Mesenchymal stem cell (in vitro differentiated cells and primary cell): Measurements from ENCODE around the gene TP53TG3B. TPM values are rescaled to one million over a fixed set of nuclear protein-coding genes. Genes with fewer than 3 reads are reported as not detected.
"Not testable (repeated sequence)": the region's sequence is repeated elsewhere in the genome, so short reads cannot be mapped to it uniquely, and the experiment has no call there.

Experiments used
- DNase-seq: peaks from one replicate; pipeline ENCODE4 v3.0.0-alpha.2; 2013
- H2AFZ ChIP-seq: one replicate; pipeline ENCODE4 v1.6.1; 2013; ENCODE audit warnings: low read depth, mild to moderate bottlenecking, control low read depth, inconsistent platforms, low read length, moderate library complexity
- H2AK5ac ChIP-seq: 2 replicates; pipeline ENCODE4 v1.6.1; 2013; ENCODE audit warnings: low read length, moderate library complexity, mild to moderate bottlenecking, inconsistent platforms; ENCODE audit not compliant: severe bottlenecking
- H2BK120ac ChIP-seq: one replicate; pipeline ENCODE4 v1.6.1; 2013; ENCODE audit warnings: low read depth, mild to moderate bottlenecking, inconsistent platforms, low read length, moderate library complexity
- H2BK12ac ChIP-seq, 2 experiments: one replicate each; pipeline ENCODE4 v1.6.1; 2013; ENCODE audit warnings: inconsistent platforms in 2 of 2, low read length in 2 of 2, mild to moderate bottlenecking in 2 of 2, moderate library complexity in 2 of 2, control low read depth in 1 of 2
- H2BK15ac ChIP-seq: one replicate; pipeline ENCODE4 v1.6.1; 2013; ENCODE audit warnings: mild to moderate bottlenecking, low read depth, inconsistent platforms; ENCODE audit not compliant: poor library complexity, severe bottlenecking
- H2BK5ac ChIP-seq: 2 replicates; pipeline ENCODE4 v1.6.1; 2013; ENCODE audit warnings: low read depth, mild to moderate bottlenecking, low read length, control low read depth, inconsistent platforms; ENCODE audit not compliant: poor library complexity, severe bottlenecking
- H3K14ac ChIP-seq, 2 experiments: one replicate each; pipeline ENCODE4 v1.6.1; 2013; ENCODE audit warnings: inconsistent platforms in 2 of 2, low read length in 2 of 2, control low read depth in 1 of 2, mild to moderate bottlenecking in 1 of 2, moderate library complexity in 1 of 2
- H3K18ac ChIP-seq, 2 experiments: one replicate each; pipeline ENCODE4 v1.6.1; 2013; ENCODE audit warnings: inconsistent platforms in 2 of 2, low read length in 2 of 2, control low read depth in 1 of 2, low read depth in 1 of 2, mild to moderate bottlenecking in 1 of 2
- H3K23ac ChIP-seq, 2 experiments: one replicate each; pipeline ENCODE4 v1.6.1; 2013; ENCODE audit warnings: inconsistent platforms in 2 of 2, low read length in 2 of 2, mild to moderate bottlenecking in 2 of 2, moderate library complexity in 2 of 2, control low read depth in 1 of 2
- H3K27ac ChIP-seq: 2 replicates; pipeline ENCODE4 v1.5.1; 2013; ENCODE audit warnings: mild to moderate bottlenecking, moderate library complexity, low read length, control low read depth, inconsistent platforms; ENCODE audit not compliant: poor library complexity, severe bottlenecking
- H3K27me3 ChIP-seq, 2 experiments: 2 replicates each; pipeline versions ENCODE4 v1.6.1 to v1.7.0; 2013; ENCODE audit warnings: low read length in 2 of 2, mild to moderate bottlenecking in 2 of 2, moderate library complexity in 2 of 2, control low read depth in 1 of 2, inconsistent platforms in 1 of 2; ENCODE audit not compliant: control insufficient read depth in 1 of 2, insufficient read depth in 1 of 2
- H3K36me3 ChIP-seq, 2 experiments: 2 replicates each; pipeline versions ENCODE4 v1.6.1 to v1.7.0; 2013; ENCODE audit warnings: low read length in 2 of 2, control low read depth in 1 of 2, inconsistent platforms in 1 of 2, low read depth in 1 of 2, mild to moderate bottlenecking in 1 of 2; ENCODE audit not compliant: insufficient read depth in 2 of 2, control insufficient read depth in 1 of 2
- H3K4ac ChIP-seq, 2 experiments: one replicate each; pipeline ENCODE4 v1.6.1; 2013; ENCODE audit warnings: inconsistent platforms in 2 of 2, low read length in 2 of 2, mild to moderate bottlenecking in 2 of 2, moderate library complexity in 2 of 2, control low read depth in 1 of 2, low read depth in 1 of 2
- H3K4me1 ChIP-seq: 2 replicates; pipeline ENCODE4 v1.6.1; 2013; ENCODE audit warnings: low read depth, low read length, control low read depth; ENCODE audit not compliant: control insufficient read depth, insufficient read depth
- H3K4me2 ChIP-seq: 2 replicates; pipeline ENCODE4 v1.6.1; 2013; ENCODE audit warnings: low read length, mild to moderate bottlenecking, inconsistent platforms; ENCODE audit not compliant: poor library complexity, severe bottlenecking
- H3K4me3 ChIP-seq, 2 experiments: 2 replicates each; pipeline versions ENCODE4 v1.5.1 to v1.7.0; 2013; ENCODE audit warnings: low read length in 2 of 2, mild to moderate bottlenecking in 2 of 2, control low read depth in 1 of 2, low read depth in 1 of 2; ENCODE audit not compliant: insufficient read depth in 1 of 2
- H3K79me1 ChIP-seq: replicated peaks from 2 replicates; pipeline ENCODE4 v1.6.1; 2013; ENCODE audit warnings: mild to moderate bottlenecking, control low read depth, low read length, inconsistent platforms; ENCODE audit not compliant: poor library complexity, severe bottlenecking
- H3K9ac ChIP-seq: 2 replicates; pipeline ENCODE4 v1.7.0; 2013; ENCODE audit warnings: mild to moderate bottlenecking, low read length, moderate library complexity
- H3K9me3 ChIP-seq: 2 replicates; pipeline ENCODE4 v1.7.0; 2013; ENCODE audit warnings: mild to moderate bottlenecking, low read length; ENCODE audit not compliant: control insufficient read depth
- H4K8ac ChIP-seq: one replicate; pipeline ENCODE4 v1.6.1; 2013; ENCODE audit warnings: inconsistent platforms, mild to moderate bottlenecking, low read length, moderate library complexity
- H4K91ac ChIP-seq: one replicate; pipeline ENCODE4 v1.6.1; 2013; ENCODE audit warnings: mild to moderate bottlenecking, low read length, inconsistent platforms
- WGBS: methylation state at CpG from one replicate; pipeline ENCODE4 v1.1.7; 2013; ENCODE audit warnings: mixed read lengths; 5-methylcytosine and 5-hydroxymethylcytosine counted together
- polyA plus RNA-seq, 2 experiments: library from polyadenylated mRNA; stranded (reverse); fragments of 200-250 nt; gene quantifications; one replicate each; pipeline ENCODE4 v1.2.3, GENCODE V29; 2013

The TP53TG3B gene
- polyA plus RNA-seq (2013, experiment 1 of 2): not detected
- not detected for polyA plus RNA-seq (2013, experiment 2 of 2)

- H3K9me3 ChIP-seq, H4K91ac ChIP-seq, H3K9ac ChIP-seq, H2AK5ac ChIP-seq, H3K4me2 ChIP-seq, H3K79me1 ChIP-seq, H3K36me3 ChIP-seq, H2AFZ ChIP-seq, H2BK15ac ChIP-seq, H3K4me1 ChIP-seq, H3K27ac ChIP-seq, H3K27me3 ChIP-seq, H3K18ac ChIP-seq, H3K4ac ChIP-seq, H3K14ac ChIP-seq, H4K8ac ChIP-seq, H2BK12ac ChIP-seq, H2BK5ac ChIP-seq, H3K23ac ChIP-seq, H2BK120ac ChIP-seq, DNase-seq, H3K4me3 ChIP-seq: not testable (repeated sequence)
- WGBS: no CpG with 5 or more reads among the region's 25 CpGs
Measured at GRCh38 chr16:33360541-33360940, at the start of gene TP53TG3B. Gene TP53TG3B (plus strand): TSS chr16:33360841. CDS start chr16:33360909, 68 bp downstream.

GRCh38 chr16:33336226-33337012, 24.2 kb upstream of the TP53TG3B start:
- H3K14ac ChIP-seq, H2AK5ac ChIP-seq, H3K79me1 ChIP-seq, H2BK120ac ChIP-seq, H3K4ac ChIP-seq, H3K4me1 ChIP-seq, H4K8ac ChIP-seq, H2AFZ ChIP-seq, H2BK12ac ChIP-seq, H3K9ac ChIP-seq, H3K27ac ChIP-seq, H3K36me3 ChIP-seq, H2BK15ac ChIP-seq, H3K18ac ChIP-seq, H3K27me3 ChIP-seq, H3K9me3 ChIP-seq, H2BK5ac ChIP-seq, H3K23ac ChIP-seq, H3K4me2 ChIP-seq, DNase-seq: not testable (repeated sequence)
- WGBS: 81% methylated on average over 2 of the region's 4 CpGs
- Histone ChIP-seq H4K91ac (peak overlapping the region; percentile 92), H3K4me3 (peak overlapping the region in 1 of 2 experiments; percentile 11)

GRCh38 chr16:33337627-33338542, 22.8 kb upstream of the TP53TG3B start:
- H2BK5ac ChIP-seq, H2BK15ac ChIP-seq, H3K27ac ChIP-seq, H2BK120ac ChIP-seq, H3K27me3 ChIP-seq, H3K36me3 ChIP-seq, H3K4me2 ChIP-seq, DNase-seq, H3K9ac ChIP-seq, H2AK5ac ChIP-seq, H3K79me1 ChIP-seq, H2AFZ ChIP-seq, H4K8ac ChIP-seq, H3K9me3 ChIP-seq, H3K23ac ChIP-seq, H3K14ac ChIP-seq, H2BK12ac ChIP-seq, H3K4ac ChIP-seq, H3K4me1 ChIP-seq, H3K18ac ChIP-seq: not testable (repeated sequence)
- H4K91ac ChIP-seq: peak overlapping the region; percentile 83
- 81% methylated on average over 5 of the region's 5 CpGs for WGBS
- peak overlapping the region in 1 of 2 experiments; percentile 46 for H3K4me3 ChIP-seq

GRCh38 chr16:33338543-33338951, 22.1 kb upstream of the TP53TG3B start:
- not testable (repeated sequence) for H3K14ac ChIP-seq, H3K36me3 ChIP-seq, H3K4me1 ChIP-seq, H3K9me3 ChIP-seq, H4K91ac ChIP-seq, H3K18ac ChIP-seq, H3K79me1 ChIP-seq, H2BK12ac ChIP-seq, H2BK15ac ChIP-seq, H2AK5ac ChIP-seq, H3K23ac ChIP-seq, H3K4ac ChIP-seq, H4K8ac ChIP-seq, H3K27ac ChIP-seq, H2BK5ac ChIP-seq, H3K4me2 ChIP-seq, H3K4me3 ChIP-seq, H2BK120ac ChIP-seq, H2AFZ ChIP-seq, H3K9ac ChIP-seq, DNase-seq, H3K27me3 ChIP-seq
- WGBS: 58% methylated on average over 1 of the region's 2 CpGs
